Spleen (tissue), 7 donors: ENCODE measurements around the gene NLN.

Experiments
- CTCF ChIP-seq, 11 experiments: fragments of 200-600 bp in 7 of 11; fragments of 450-650 bp in 4 of 11; sonication (generic) in 4 of 11; IDR thresholded peaks in 8 of 11; conservative IDR thresholded peaks in 3 of 11; 1 replicate in 7 of 11; 2 replicates in 4 of 11; pipeline versions ENCODE4 v1.4.0 to v1.8.0; 2016 to 2021; ENCODE audit warnings: antibody characterized with exemption in 11 of 11, inconsistent platforms in 4 of 11, mild to moderate bottlenecking in 1 of 11
- POLR2A ChIP-seq, 3 donors: fragments of 450-650 bp; IDR thresholded peaks; one replicate each; pipeline ENCODE4 v1.5.1; 2017; ENCODE audit warnings: antibody characterized with exemption in 3 of 3, mild to moderate bottlenecking in 1 of 3
- POLR2AphosphoS5 ChIP-seq, 3 donors: sonication (generic); formaldehyde crosslinking; IDR thresholded peaks; one replicate each; pipeline ENCODE4 v1.5.1; 2017; ENCODE audit warnings: antibody characterized with exemption in 3 of 3
- donor health status: DM: no; HTN: no; CAD: no; lungs with moderate emphysema.
- donor health status: DM: no; HTN: no; CAD: no.
- donor health status: DM: no; HTN: no; CAD: no.

- TF ChIP-seq POLR2A (IDR thresholded peaks at IDR 0.05) (no peak), CTCF (IDR thresholded peaks at IDR 0.05 in 8 of 11, conservative IDR thresholded peaks at IDR 0.05 in 3 of 11) (no peak), POLR2AphosphoS5 (IDR thresholded peaks at IDR 0.05) (no peak)
These were observed 22.7 kb upstream of the NLN start for GRCh38 chr5:65699338-65699737.
